WTC11 (cell line): ENCODE results near the gene PRR4. TPM values are rescaled to one million over a fixed set of nuclear protein-coding genes. Genes with fewer than 3 reads are reported as not detected.

Experiments
- ATAC-seq: fragments of 200-7000 bp; cut with Tn5 transposase; 2 replicates; pipeline ENCODE4 v1.10.0; 2021; ENCODE audit warnings: mild to moderate bottlenecking, moderate library complexity
- CTCF ChIA-PET: fragments of 300-600 bp; sonication (Branson Sonifier 250); formaldehyde crosslinking; loops from one replicate; lab custom pipeline; 2021; ENCODE audit warnings: antibody characterized with exemption; lab: Charles Lee
- POLR2A ChIA-PET: fragments of 350-600 bp; sonication (Branson Sonifier 250); formaldehyde crosslinking; loops from one replicate; lab custom pipeline; 2021; ENCODE audit warnings: antibody characterized with exemption; lab: Charles Lee
- DNase-seq: peaks from one replicate; pipeline ENCODE4 v3.0.0; 2021; ENCODE audit warnings: low spot score
- H3K27ac Mint-ChIP-seq: 2 replicates; pipeline ENCODE4 v1.8.0; 2021; ENCODE audit warnings: mixed read lengths
- H3K27me3 Mint-ChIP-seq: 2 replicates; pipeline ENCODE4 v1.8.0; 2021; ENCODE audit warnings: low read depth, mild to moderate bottlenecking, moderate library complexity, mixed read lengths
- H3K36me3 Mint-ChIP-seq: 2 replicates; pipeline ENCODE4 v1.8.0; 2021; ENCODE audit warnings: mixed read lengths
- H3K4me1 Mint-ChIP-seq: 2 replicates; pipeline ENCODE4 v1.8.0; 2022; ENCODE audit warnings: mixed read lengths
- H3K4me3 Mint-ChIP-seq: 2 replicates; pipeline ENCODE4 v1.8.0; 2021; ENCODE audit warnings: mild to moderate bottlenecking, moderate library complexity, mixed read lengths
- H3K9me3 Mint-ChIP-seq: 2 replicates; pipeline ENCODE4 v1.8.0; 2021; ENCODE audit warnings: mixed read lengths
- ATF1 ChIP-seq: sonication (generic); formaldehyde crosslinking; IDR thresholded peaks from 2 replicates; pipeline ENCODE4 v1.8.1; 2023; ENCODE audit warnings: mild to moderate bottlenecking, moderate library complexity, missing genetic modification reagents
- ATF2 ChIP-seq: sonication (generic); formaldehyde crosslinking; IDR thresholded peaks from 2 replicates; pipeline ENCODE4 v1.8.1; 2022; ENCODE audit warnings: low read depth, missing genetic modification reagents, borderline replicate concordance
- CDX4 ChIP-seq: fragments of 250-450 bp; sonication (Bioruptor Pico); IDR thresholded peaks from 2 replicates; pipeline ENCODE4 v1.9.0; 2021; ENCODE audit warnings: moderate library complexity, mild to moderate bottlenecking, inconsistent platforms, borderline replicate concordance
- CREM ChIP-seq: sonication (generic); formaldehyde crosslinking; IDR thresholded peaks from 2 replicates; pipeline ENCODE4 v1.8.1; 2022; ENCODE audit warnings: mild to moderate bottlenecking, missing genetic modification reagents, moderate library complexity
- GRHL2 ChIP-seq: fragments of 250-450 bp; sonication (Bioruptor Pico); IDR thresholded peaks from 2 replicates; pipeline ENCODE4 v1.8.0; 2022; ENCODE audit warnings: mild to moderate bottlenecking, moderate library complexity; ENCODE audit not compliant: insufficient replicate concordance, severe bottlenecking
- JAZF1 ChIP-seq: fragments of 250-450 bp; sonication (Bioruptor Pico); IDR thresholded peaks from 2 replicates; pipeline ENCODE4 v1.9.0; 2021; ENCODE audit warnings: moderate library complexity, mild to moderate bottlenecking, inconsistent platforms
- JUN ChIP-seq: sonication (generic); formaldehyde crosslinking; IDR thresholded peaks from 2 replicates; pipeline ENCODE4 v1.8.0; 2023; ENCODE audit warnings: mild to moderate bottlenecking, missing genetic modification reagents
- MYBL2 ChIP-seq: sonication (generic); formaldehyde crosslinking; IDR thresholded peaks from 2 replicates; pipeline ENCODE4 v1.8.1; 2023; ENCODE audit warnings: mild to moderate bottlenecking, moderate library complexity, missing genetic modification reagents
- NR2C2 ChIP-seq: sonication (generic); formaldehyde crosslinking; IDR thresholded peaks from 2 replicates; pipeline ENCODE4 v1.8.0; 2022; ENCODE audit warnings: mild to moderate bottlenecking, missing genetic modification reagents
- OVOL2 ChIP-seq: fragments of 250-450 bp; sonication (Bioruptor Pico); IDR thresholded peaks from 2 replicates; pipeline ENCODE4 v1.9.0; 2021; ENCODE audit warnings: mild to moderate bottlenecking, borderline replicate concordance
- PRRX2 ChIP-seq: fragments of 250-450 bp; sonication (Bioruptor Pico); IDR thresholded peaks from 2 replicates; pipeline ENCODE4 v1.8.0; 2021; ENCODE audit warnings: mild to moderate bottlenecking
- SMAD3 ChIP-seq: sonication (generic); formaldehyde crosslinking; IDR thresholded peaks from 2 replicates; pipeline ENCODE4 v1.8.0; 2022; ENCODE audit warnings: missing genetic modification reagents, mild to moderate bottlenecking, borderline replicate concordance
- SMAD4 ChIP-seq: sonication (generic); formaldehyde crosslinking; IDR thresholded peaks from 2 replicates; pipeline ENCODE4 v1.8.0; 2022; ENCODE audit warnings: mild to moderate bottlenecking, missing genetic modification reagents
- STAT6 ChIP-seq: sonication (generic); formaldehyde crosslinking; conservative IDR thresholded peaks from 2 replicates; pipeline ENCODE4 v1.8.1; 2023; ENCODE audit warnings: mild to moderate bottlenecking, low read depth, missing genetic modification reagents, moderate library complexity
- TEAD4 ChIP-seq: sonication (generic); formaldehyde crosslinking; IDR thresholded peaks from 2 replicates; pipeline ENCODE4 v1.8.0; 2022; ENCODE audit warnings: mild to moderate bottlenecking, missing genetic modification reagents
- ZBTB43 ChIP-seq: sonication (generic); formaldehyde crosslinking; IDR thresholded peaks from 2 replicates; pipeline ENCODE4 v1.8.1; 2023; ENCODE audit warnings: mild to moderate bottlenecking, missing genetic modification reagents
- ZNF232 ChIP-seq: sonication (generic); formaldehyde crosslinking; IDR thresholded peaks from 2 replicates; pipeline ENCODE4 v1.8.0; 2022; ENCODE audit warnings: mild to moderate bottlenecking, missing genetic modification reagents
- ZNF281 ChIP-seq: sonication (generic); formaldehyde crosslinking; IDR thresholded peaks from 2 replicates; pipeline ENCODE4 v1.8.0; 2023; ENCODE audit warnings: mild to moderate bottlenecking, missing genetic modification reagents
- ZNF396 ChIP-seq: fragments of 250-450 bp; sonication (Bioruptor Pico); IDR thresholded peaks from 2 replicates; pipeline ENCODE4 v1.8.0; 2021; ENCODE audit warnings: mild to moderate bottlenecking, moderate library complexity, borderline replicate concordance
- ZNF423 ChIP-seq: fragments of 250-450 bp; sonication (Bioruptor Pico); IDR thresholded peaks from 2 replicates; pipeline ENCODE4 v2.1.2; 2022; ENCODE audit warnings: mild to moderate bottlenecking, moderate library complexity
- total RNA-seq: library from RNA; stranded (reverse); gene quantifications from 3 replicates; pipeline ENCODE4 v1.2.3, GENCODE V29; 2021
- TF ChIP-seq, protein P1 (sequence below): sonication (generic); formaldehyde crosslinking; conservative IDR thresholded peaks from 2 replicates; pipeline ENCODE4 v1.8.1; 2022; ENCODE audit warnings: mild to moderate bottlenecking, missing genetic modification reagents
- TF ChIP-seq, protein P2 (sequence below): sonication (generic); formaldehyde crosslinking; IDR thresholded peaks from 2 replicates; pipeline ENCODE4 v1.8.1; 2022; ENCODE audit warnings: missing genetic modification reagents, borderline replicate concordance

The PRR4 gene
- total RNA-seq, 1 experiment from 2014 or later: 0.87 TPM

- ATAC-seq (no peak), DNase-seq (no peak)
- POLR2A ChIA-PET: no interaction called here
- CTCF ChIA-PET: no interaction called here
- Mint-ChIP-seq H3K27ac (no peak overlapping the region; the same call in 1 of the 2 replicates), H3K36me3 (peaks cover 34% of the 10 kb centered on the region), H3K4me1 (0 out of 2 replicates have a peak, but pooled peaks cover 3% of the 10 kb centered on the region), H3K27me3 (no peaks in the 10 kb centered on the region), H3K4me3 (no peak overlapping the region), H3K9me3 (peaks cover 52% of the 10 kb centered on the region)
- TF ChIP-seq ZNF423 (CRISPR knock-in tag) (no peak), CREM (CRISPR knock-in tag) (no peak), SMAD3 (CRISPR knock-in tag) (no peak), GRHL2 (no peak), SMAD4 (CRISPR knock-in tag) (no peak), MYBL2 (CRISPR knock-in tag) (no peak), STAT6 (CRISPR knock-in tag) (no peak), PRRX2 (CRISPR knock-in tag) (no peak), ZNF232 (CRISPR knock-in tag) (no peak), ZBTB43 (no peak), JUN (no peak), OVOL2 (no peak)
Measured at GRCh38 chr12:10861366-10861765, 12.1 kb upstream of the PRR4 start.

DNA sequence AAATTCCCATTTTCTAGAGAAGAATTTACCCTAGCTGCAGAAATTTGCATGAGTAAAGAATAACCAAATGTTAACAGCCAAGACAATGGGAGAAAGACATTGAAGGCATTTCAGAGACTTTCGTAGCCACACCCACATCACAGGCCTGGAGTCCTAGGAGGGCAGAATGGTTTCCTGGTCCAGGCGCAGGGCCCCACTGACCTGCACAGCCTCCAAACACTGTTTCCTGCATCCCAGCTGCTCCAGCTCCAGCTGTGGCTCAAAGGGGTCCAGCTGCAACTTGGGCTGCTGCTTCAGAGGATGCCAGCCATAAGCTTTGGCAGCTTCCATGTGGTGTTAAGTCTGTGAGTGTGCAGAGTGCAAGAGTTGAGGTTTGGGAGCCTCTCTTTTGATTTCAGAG is 6.5 kb upstream of the PRR4 start:
- peaks cover 4% of the 10 kb centered on the region; the same call in 1 of the 2 replicates for H3K27me3 Mint-ChIP-seq
- H3K36me3 Mint-ChIP-seq: peaks cover 49% of the 10 kb centered on the region
- 0 out of 2 replicates have a peak, but pooled peaks cover 3% of the 10 kb centered on the region for H3K4me1 Mint-ChIP-seq
- no peak overlapping the region for H3K27ac Mint-ChIP-seq
- no peak for DNase-seq
- no peak overlapping the region for H3K4me3 Mint-ChIP-seq
- H3K9me3 Mint-ChIP-seq: peaks cover 44% of the 10 kb centered on the region
- POLR2A ChIA-PET: no interaction called here
- no peak for ATAC-seq
- TF ChIP-seq, protein P1, sequence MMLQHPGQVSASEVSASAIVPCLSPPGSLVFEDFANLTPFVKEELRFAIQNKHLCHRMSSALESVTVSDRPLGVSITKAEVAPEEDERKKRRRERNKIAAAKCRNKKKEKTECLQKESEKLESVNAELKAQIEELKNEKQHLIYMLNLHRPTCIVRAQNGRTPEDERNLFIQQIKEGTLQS (CRISPR knock-in tag): no peak
- no peak for TF ChIP-seq TEAD4 (CRISPR knock-in tag)
- no peak for TF ChIP-seq JAZF1 (CRISPR knock-in tag)
- TF ChIP-seq CDX4 (CRISPR knock-in tag): no peak
- TF ChIP-seq, protein P2, sequence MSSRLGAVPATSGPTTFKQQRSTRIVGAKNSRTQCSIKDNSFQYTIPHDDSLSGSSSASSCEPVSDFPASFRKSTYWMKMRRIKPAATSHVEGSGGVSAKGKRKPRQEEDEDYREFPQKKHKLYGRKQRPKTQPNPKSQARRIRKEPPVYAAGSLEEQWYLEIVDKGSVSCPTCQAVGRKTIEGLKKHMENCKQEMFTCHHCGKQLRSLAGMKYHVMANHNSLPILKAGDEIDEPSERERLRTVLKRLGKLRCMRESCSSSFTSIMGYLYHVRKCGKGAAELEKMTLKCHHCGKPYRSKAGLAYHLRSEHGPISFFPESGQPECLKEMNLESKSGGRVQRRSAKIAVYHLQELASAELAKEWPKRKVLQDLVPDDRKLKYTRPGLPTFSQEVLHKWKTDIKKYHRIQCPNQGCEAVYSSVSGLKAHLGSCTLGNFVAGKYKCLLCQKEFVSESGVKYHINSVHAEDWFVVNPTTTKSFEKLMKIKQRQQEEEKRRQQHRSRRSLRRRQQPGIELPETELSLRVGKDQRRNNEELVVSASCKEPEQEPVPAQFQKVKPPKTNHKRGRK (CRISPR knock-in tag): no peak
- no peak for TF ChIP-seq ATF2 (CRISPR knock-in tag)
- no peak for TF ChIP-seq ZNF396 (CRISPR knock-in tag)
- TF ChIP-seq ZNF281: no peak
- no peak for TF ChIP-seq NR2C2 (CRISPR knock-in tag)
- TF ChIP-seq ATF1 (CRISPR knock-in tag): no peak
- TF ChIP-seq, all 79 proteins: peak for 0
- CTCF ChIA-PET: no interaction called here
